IMR-90 (cell line): ENCODE measurements around the gene MFAP3. TPM values are rescaled to one million over a fixed set of nuclear protein-coding genes. Genes with fewer than 3 reads are reported as not detected.

Experiments
- ATAC-seq: fragments of 200-7000 bp; cut with Tn5 transposase; 2 replicates; pipeline ENCODE4 v1.9.1; 2020; ENCODE audit warnings: low read depth, mild to moderate bottlenecking, moderate library complexity
- BruUV-seq: library from RNA; stranded (reverse); fragments of 400-500 nt; replicated peaks from 2 replicates; lab custom pipeline; 2021; lab: Mats Ljungman, UMichigan
- CTCF ChIA-PET: fragments of 300-600 bp; formaldehyde crosslinking; extraction: SDS; loops from one replicate; lab custom pipeline; 2021; ENCODE audit warnings: antibody characterized with exemption; lab: Yijun Ruan, JAX
- POLR2A ChIA-PET: fragments of 300-600 bp; sonication (Branson Sonifier 250); formaldehyde crosslinking; loops from one replicate; lab custom pipeline; 2022; ENCODE audit warnings: antibody characterized with exemption; ENCODE audit not compliant: unreplicated experiment; lab: Charles Lee
- DNase-seq: peaks from one replicate; pipeline ENCODE4 v3.0.0; 2013
- H2AFZ ChIP-seq: replicated peaks from 2 replicates; pipeline ENCODE3; 2013; ENCODE audit warnings: low read length, mild to moderate bottlenecking; ENCODE audit not compliant: poor library complexity
- H2AK5ac ChIP-seq: 2 replicates; pipeline ENCODE4 v1.6.1; 2013; ENCODE audit warnings: low read depth, low read length, inconsistent platforms
- H2AK9ac ChIP-seq: replicated peaks from 2 replicates; pipeline ENCODE3; 2013; ENCODE audit warnings: mild to moderate bottlenecking, low read depth, low read length, moderate library complexity; ENCODE audit not compliant: poor library complexity
- H2BK120ac ChIP-seq: 2 replicates; pipeline ENCODE4 v1.6.1; 2013; ENCODE audit warnings: low read depth, low read length, inconsistent platforms
- H2BK15ac ChIP-seq: 3 replicates; pipeline ENCODE4 v1.6.1; 2013; ENCODE audit warnings: low read depth, low read length, inconsistent platforms
- H2BK20ac ChIP-seq: 2 replicates; pipeline ENCODE4 v1.6.1; 2013; ENCODE audit warnings: low read depth, mild to moderate bottlenecking, inconsistent platforms, low read length, moderate library complexity
- H2BK5ac ChIP-seq: 2 replicates; pipeline ENCODE4 v1.6.1; 2013; ENCODE audit warnings: mild to moderate bottlenecking, low read depth, low read length, inconsistent platforms; ENCODE audit not compliant: poor library complexity, severe bottlenecking
- H3K14ac ChIP-seq: replicated peaks from 2 replicates; pipeline ENCODE4 v1.6.1; 2013; ENCODE audit warnings: low read depth, low read length, inconsistent platforms
- H3K18ac ChIP-seq: 2 replicates; pipeline ENCODE4 v1.6.1; 2013; ENCODE audit warnings: low read depth, low read length, control low read depth
- H3K23ac ChIP-seq: 2 replicates; pipeline ENCODE4 v1.6.1; 2013; ENCODE audit warnings: low read depth, low read length, inconsistent platforms
- H3K27ac ChIP-seq: 2 replicates; pipeline ENCODE4 v1.5.1; 2013; ENCODE audit warnings: mild to moderate bottlenecking, control low read depth, low read length; ENCODE audit not compliant: insufficient read depth
- H3K27me3 ChIP-seq: 2 replicates; pipeline ENCODE4 v1.6.1; 2013; ENCODE audit warnings: low read length; ENCODE audit not compliant: control insufficient read depth, insufficient read depth
- H3K36me3 ChIP-seq: 2 replicates; pipeline ENCODE4 v1.6.1; 2013; ENCODE audit warnings: low read length, mixed read lengths; ENCODE audit not compliant: control insufficient read depth, insufficient read depth
- H3K4ac ChIP-seq: 2 replicates; pipeline ENCODE4 v1.6.1; 2013; ENCODE audit warnings: low read depth, low read length, inconsistent platforms
- H3K4me1 ChIP-seq: 2 replicates; pipeline ENCODE4 v1.6.1; 2013; ENCODE audit warnings: low read length, mixed read lengths; ENCODE audit not compliant: control insufficient read depth, insufficient read depth
- H3K4me2 ChIP-seq: 2 replicates; pipeline ENCODE4 v1.6.1; 2013; ENCODE audit warnings: low read depth, mild to moderate bottlenecking, control low read depth, low read length, moderate library complexity
- H3K4me3 ChIP-seq: 2 replicates; pipeline ENCODE4 v1.5.1; 2013; ENCODE audit warnings: low read depth, mild to moderate bottlenecking, control low read depth, low read length, moderate library complexity; ENCODE audit not compliant: insufficient read depth
- H3K56ac ChIP-seq: 2 replicates; pipeline ENCODE4 v1.6.1; 2013; ENCODE audit warnings: low read length, inconsistent platforms; ENCODE audit not compliant: insufficient read depth; ENCODE audit errors: extremely low read depth
- H3K79me1 ChIP-seq, 2 experiments: 2 replicates each; pipeline ENCODE4 v1.6.1; 2013; ENCODE audit warnings: low read length in 2 of 2, inconsistent platforms in 1 of 2, low read depth in 1 of 2
- H3K9ac ChIP-seq: 2 replicates; pipeline ENCODE4 v1.6.1; 2013; ENCODE audit warnings: low read depth, low read length, control low read depth
- H3K9me1 ChIP-seq: 2 replicates; pipeline ENCODE4 v1.6.1; 2013; ENCODE audit warnings: low read length, inconsistent platforms; ENCODE audit not compliant: insufficient read depth
- H3K9me3 ChIP-seq: 2 replicates; pipeline ENCODE4 v1.6.1; 2013; ENCODE audit warnings: low read length; ENCODE audit not compliant: control insufficient read depth, insufficient read depth
- H4K20me1 ChIP-seq: 2 replicates; pipeline ENCODE4 v1.6.1; 2013; ENCODE audit warnings: low read length, inconsistent platforms; ENCODE audit not compliant: insufficient read depth
- H4K5ac ChIP-seq: 2 replicates; pipeline ENCODE4 v1.6.1; 2013; ENCODE audit warnings: mild to moderate bottlenecking, low read depth, low read length, control low read depth
- H4K8ac ChIP-seq, 2 experiments: 2 replicates each; pipeline ENCODE4 v1.6.1; 2013; ENCODE audit warnings: low read depth in 2 of 2, low read length in 2 of 2, control low read depth in 1 of 2, inconsistent platforms in 1 of 2
- H4K91ac ChIP-seq: 2 replicates; pipeline ENCODE4 v1.6.1; 2013; ENCODE audit warnings: low read depth, low read length, inconsistent platforms; ENCODE audit not compliant: insufficient read depth
- BHLHE40 ChIP-seq: fragments of 150-350 bp; IDR thresholded peaks from 2 replicates; pipeline ENCODE4 v1.6.1; 2016; ENCODE audit warnings: mild to moderate bottlenecking, low read depth, low read length
- CEBPB ChIP-seq: IDR thresholded peaks from 2 replicates; pipeline ENCODE4 v1.6.1; 2012; ENCODE audit warnings: low read depth, low read length, improper control_type of control experiment
- CHD1 ChIP-seq: IDR thresholded peaks from 2 replicates; pipeline ENCODE4 v1.6.1; 2012; ENCODE audit warnings: low read depth, low read length, improper control_type of control experiment
- MAZ ChIP-seq: IDR thresholded peaks from 2 replicates; pipeline ENCODE4 v1.6.1; 2012; ENCODE audit warnings: low read depth, mild to moderate bottlenecking, low read length, improper control_type of control experiment, moderate library complexity, borderline replicate concordance
- MXI1 ChIP-seq: IDR thresholded peaks from 2 replicates; pipeline ENCODE4 v1.6.1; 2012; ENCODE audit warnings: low read depth, mild to moderate bottlenecking, low read length, moderate library complexity, borderline replicate concordance
- POLR2A ChIP-seq: IDR thresholded peaks from 2 replicates; pipeline ENCODE4 v1.6.1; 2012; ENCODE audit warnings: mild to moderate bottlenecking, low read depth, low read length
- RAD21 ChIP-seq: IDR thresholded peaks from 2 replicates; pipeline ENCODE4 v1.6.1; 2012; ENCODE audit warnings: low read length, improper control_type of control experiment
- WGBS, 2 experiments: methylation state at CpG; one replicate each; pipeline versions ENCODE4 v1.1.5 to v1.1.7; 2013; ENCODE audit warnings: missing lambda C conversion rate in 2 of 2; ENCODE audit not compliant: insufficient read length in 1 of 2; ENCODE audit errors: extremely low coverage in 2 of 2; 5-methylcytosine and 5-hydroxymethylcytosine counted together
- dilution Hi-C: fragments of 300-500 bp; cut with HindIII; formaldehyde crosslinking; loops from one replicate; pipeline ENCODE4 v1.14.3; 2018; ENCODE audit warnings: low sequenced_read_pairs; ENCODE audit not compliant: unreplicated experiment
- in situ Hi-C: fragments of 300-500 bp; cut with MboI; formaldehyde crosslinking; loops from 3 replicates; pipeline ENCODE4 v1.14.3; 2019; ENCODE audit warnings: low sequenced_read_pairs, inconsistent platforms, mixed read lengths
- intact Hi-C: fragments of 100-400 bp; cut with micrococcal nuclease; formaldehyde crosslinking; loops from 2 replicates; pipeline ENCODE4 v1.10.0; 2022
- polyA plus RNA-seq, 3 experiments: library from polyadenylated mRNA; depleted of rRNA; stranded (reverse); fragments of >200 nt; gene quantifications; 2 replicates each; pipeline ENCODE4 v1.2.3, GENCODE V29; 2012; ENCODE audit warnings: low replicate concordance in 1 of 3
- total RNA-seq: library from RNA; depleted of rRNA; stranded (reverse); fragments of >200 nt; gene quantifications from 2 replicates; pipeline ENCODE4 v1.2.3, GENCODE V29; 2012
- TF ChIP-seq, protein P1 (sequence below): fragments of 150-350 bp; IDR thresholded peaks from 2 replicates; pipeline ENCODE4 v1.6.1; 2016; ENCODE audit warnings: low read depth, mild to moderate bottlenecking, low read length, moderate library complexity, borderline replicate concordance
- TF ChIP-seq, protein P2 (sequence below): conservative IDR thresholded peaks from 2 replicates; pipeline ENCODE4 v1.5.1; 2012; ENCODE audit warnings: mild to moderate bottlenecking, low read depth, low read length, improper control_type of control experiment

The MFAP3 gene
- total and polyA plus RNA-seq, 2 of the 4 experiments (the other 2 are of a cell fraction) = 15.2 to 67.0 TPM

DNA sequence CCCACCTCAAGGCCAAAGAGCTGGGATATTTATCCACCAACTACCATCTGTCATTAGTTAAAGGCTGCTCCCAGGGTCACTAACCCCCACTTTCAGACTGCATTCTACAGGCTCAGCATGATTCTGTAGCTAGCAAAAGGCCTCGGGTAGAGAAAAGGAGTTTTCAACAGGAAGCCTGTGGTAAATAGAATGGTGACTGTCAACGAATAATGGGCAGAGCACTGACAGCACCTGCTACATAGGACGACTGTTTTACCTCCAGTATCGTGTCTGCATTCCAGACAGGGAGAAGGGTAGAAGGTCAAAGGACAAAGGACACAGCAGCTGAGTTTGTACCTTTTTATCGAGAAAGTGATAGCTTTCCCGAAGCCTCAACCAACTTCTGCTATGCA is 20.3 kb downstream of the MFAP3 start:
- peaks cover 6 to 8% of the 10 kb centered on the region in 2 experiments; a peak in 2 of 4 replicates for H3K79me1 ChIP-seq
- H2AFZ ChIP-seq = no peak overlapping the region
- in situ Hi-C loops (no loop called here), intact Hi-C loops (no loop called here), dilution Hi-C loops (no loop called here)
- H3K18ac ChIP-seq = no peak overlapping the region
- H2AK5ac ChIP-seq = no peak overlapping the region
- H3K56ac ChIP-seq = no peak overlapping the region
- no peak overlapping the region for H3K23ac ChIP-seq
- no CpG with 5 or more reads among the region's 6 CpGs for WGBS, 2 experiments
- CTCF ChIA-PET = interaction anchor here (0.6 kb wide), 1 partner anchor 346 kb away, joined by 3 read pairs; no protein-coding TSS in a partner anchor
- H3K9me3 ChIP-seq = no peaks in the 10 kb centered on the region
- TF ChIP-seq, protein P1, sequence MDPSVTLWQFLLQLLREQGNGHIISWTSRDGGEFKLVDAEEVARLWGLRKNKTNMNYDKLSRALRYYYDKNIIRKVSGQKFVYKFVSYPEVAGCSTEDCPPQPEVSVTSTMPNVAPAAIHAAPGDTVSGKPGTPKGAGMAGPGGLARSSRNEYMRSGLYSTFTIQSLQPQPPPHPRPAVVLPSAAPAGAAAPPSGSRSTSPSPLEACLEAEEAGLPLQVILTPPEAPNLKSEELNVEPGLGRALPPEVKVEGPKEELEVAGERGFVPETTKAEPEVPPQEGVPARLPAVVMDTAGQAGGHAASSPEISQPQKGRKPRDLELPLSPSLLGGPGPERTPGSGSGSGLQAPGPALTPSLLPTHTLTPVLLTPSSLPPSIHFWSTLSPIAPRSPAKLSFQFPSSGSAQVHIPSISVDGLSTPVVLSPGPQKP = no peak
- TF ChIP-seq BHLHE40 (no peak), CEBPB (no peak), MAZ (no peak), MXI1 (no peak), POLR2A (no peak), RAD21 (no peak), CHD1 (no peak)
- TF ChIP-seq, protein P2, sequence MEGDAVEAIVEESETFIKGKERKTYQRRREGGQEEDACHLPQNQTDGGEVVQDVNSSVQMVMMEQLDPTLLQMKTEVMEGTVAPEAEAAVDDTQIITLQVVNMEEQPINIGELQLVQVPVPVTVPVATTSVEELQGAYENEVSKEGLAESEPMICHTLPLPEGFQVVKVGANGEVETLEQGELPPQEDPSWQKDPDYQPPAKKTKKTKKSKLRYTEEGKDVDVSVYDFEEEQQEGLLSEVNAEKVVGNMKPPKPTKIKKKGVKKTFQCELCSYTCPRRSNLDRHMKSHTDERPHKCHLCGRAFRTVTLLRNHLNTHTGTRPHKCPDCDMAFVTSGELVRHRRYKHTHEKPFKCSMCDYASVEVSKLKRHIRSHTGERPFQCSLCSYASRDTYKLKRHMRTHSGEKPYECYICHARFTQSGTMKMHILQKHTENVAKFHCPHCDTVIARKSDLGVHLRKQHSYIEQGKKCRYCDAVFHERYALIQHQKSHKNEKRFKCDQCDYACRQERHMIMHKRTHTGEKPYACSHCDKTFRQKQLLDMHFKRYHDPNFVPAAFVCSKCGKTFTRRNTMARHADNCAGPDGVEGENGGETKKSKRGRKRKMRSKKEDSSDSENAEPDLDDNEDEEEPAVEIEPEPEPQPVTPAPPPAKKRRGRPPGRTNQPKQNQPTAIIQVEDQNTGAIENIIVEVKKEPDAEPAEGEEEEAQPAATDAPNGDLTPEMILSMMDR = no peak
- peaks cover 2% of the 10 kb centered on the region for H3K4me1 ChIP-seq
- H3K27ac ChIP-seq = no peak overlapping the region
- no peak overlapping the region for H3K4me2 ChIP-seq
- POLR2A ChIA-PET = no interaction called here
- H3K27me3 ChIP-seq = no peaks in the 10 kb centered on the region
- H3K4ac ChIP-seq = no peak overlapping the region
- no peak overlapping the region for H2AK9ac ChIP-seq
- no peak overlapping the region for H2BK5ac ChIP-seq
- no peak overlapping the region for H2BK120ac ChIP-seq
- no peak overlapping the region for H3K9ac ChIP-seq
- H3K4me3 ChIP-seq = no peak overlapping the region
- ATAC-seq = no peak
- peaks cover 3% of the 10 kb centered on the region; the same call in 1 of the 2 replicates for H3K36me3 ChIP-seq
- H2BK15ac ChIP-seq = no peak overlapping the region
- no peak overlapping the region for H4K8ac ChIP-seq
- H2BK20ac ChIP-seq = no peak overlapping the region
- BruUV-seq = no TSS peak
- no peak overlapping the region for H4K5ac ChIP-seq
- H3K14ac ChIP-seq = no peak overlapping the region
- 0 out of 2 replicates have a peak, but pooled peaks cover 7% of the 10 kb centered on the region for H4K20me1 ChIP-seq
- no peak overlapping the region for H4K91ac ChIP-seq
- DNase-seq = no peak
- no peaks in the 10 kb centered on the region; the same call in 1 of the 2 replicates for H3K9me1 ChIP-seq
